ENCODE data around the gene EFCAB7.

Gene EFCAB7

GRCh38 chr1:63522891-63523728, at the start of gene EFCAB7, which contains the start of gene ITGB3BP:
Gene EFCAB7, plus strand, starts transcription at chr1:63523525. Its CDS starts 2,048 bp downstream, at chr1:63525573.
Gene ITGB3BP, minus strand, starts transcription at chr1:63523225. Its CDS starts 92 bp downstream, at chr1:63523133.
- peak; percentile 79 to 83 for DNase-seq

GRCh38 chr1:63475761-63476160, 47.6 kb upstream of the EFCAB7 start:
- no peak for DNase-seq

GRCh38 chr1:63480057-63480456, 43.3 kb upstream of the EFCAB7 start:
- no peak for DNase-seq

GRCh38 chr1:63486629-63487028, 36.7 kb upstream of the EFCAB7 start:
- no peak for DNase-seq

- no peak for DNase-seq
Measured at GRCh38 chr1:63487336-63488065, 35.8 kb upstream of the EFCAB7 start.

- no peak for DNase-seq
Measured at GRCh38 chr1:63497577-63497976, 25.7 kb upstream of the EFCAB7 start.

GRCh38 chr1:63498106-63498505, 25.2 kb upstream of the EFCAB7 start:
- DNase-seq: no peak

- no peak for DNase-seq
Measured at GRCh38 chr1:63501256-63501655, 22.1 kb upstream of the EFCAB7 start.

GRCh38 chr1:63506782-63507181, 16.5 kb upstream of the EFCAB7 start:
- DNase-seq: no peak

GRCh38 chr1:63509718-63510117, 13.6 kb upstream of the EFCAB7 start:
- no peak for DNase-seq

GRCh38 chr1:63512584-63512983, 10.7 kb upstream of the EFCAB7 start:
- no peak for DNase-seq

GRCh38 chr1:63516629-63517028, 6.7 kb upstream of the EFCAB7 start:
- no peak for DNase-seq

- DNase-seq: no peak
Measured at GRCh38 chr1:63523738-63524137, 413 bp downstream of the EFCAB7 start.

GRCh38 chr1:63524201-63524600, 876 bp downstream of the EFCAB7 start:
- DNase-seq: no peak

GRCh38 chr1:63532727-63533126, 9.4 kb downstream of the EFCAB7 start:
- DNase-seq: no peak

- no peak for DNase-seq
Measured at GRCh38 chr1:63533931-63534330, 10.6 kb downstream of the EFCAB7 start.

GRCh38 chr1:63534406-63534805, 11.1 kb downstream of the EFCAB7 start:
- no peak for DNase-seq

GRCh38 chr1:63537006-63537405, 13.7 kb downstream of the EFCAB7 start:
- no peak for DNase-seq

GRCh38 chr1:63537940-63538339, 14.6 kb downstream of the EFCAB7 start:
- no peak for DNase-seq

- DNase-seq: no peak
Measured at GRCh38 chr1:63545780-63546179, 22.5 kb downstream of the EFCAB7 start.

- no peak for DNase-seq
Measured at GRCh38 chr1:63547621-63548294, 24.4 kb downstream of the EFCAB7 start.

GRCh38 chr1:63548303-63548702, 25.0 kb downstream of the EFCAB7 start:
- DNase-seq: no peak

GRCh38 chr1:63548877-63549276, 25.6 kb downstream of the EFCAB7 start:
- DNase-seq: no peak

GRCh38 chr1:63555480-63555879, 32.2 kb downstream of the EFCAB7 start:
- no peak for DNase-seq
